Fibroblast of mammary gland (primary cell): Measurements from ENCODE around the gene CADM4.

Experiments
- DNase-seq: peaks from one replicate; pipeline ENCODE4 v3.0.0-alpha.2; 2010; ENCODE audit warnings: low read depth
- H3K4me3 ChIP-seq: 2 replicates; pipeline ENCODE4 v1.5.1; 2011; ENCODE audit warnings: low read depth, mild to moderate bottlenecking, low read length, moderate library complexity; ENCODE audit not compliant: control insufficient read depth
- TF ChIP-seq, protein P1 (sequence below): conservative IDR thresholded peaks from 2 replicates; pipeline ENCODE4 v1.5.1; 2011; ENCODE audit warnings: low read depth, low read length, inconsistent platforms; ENCODE audit not compliant: control insufficient read depth, insufficient read depth

Gene CADM4

DNA sequence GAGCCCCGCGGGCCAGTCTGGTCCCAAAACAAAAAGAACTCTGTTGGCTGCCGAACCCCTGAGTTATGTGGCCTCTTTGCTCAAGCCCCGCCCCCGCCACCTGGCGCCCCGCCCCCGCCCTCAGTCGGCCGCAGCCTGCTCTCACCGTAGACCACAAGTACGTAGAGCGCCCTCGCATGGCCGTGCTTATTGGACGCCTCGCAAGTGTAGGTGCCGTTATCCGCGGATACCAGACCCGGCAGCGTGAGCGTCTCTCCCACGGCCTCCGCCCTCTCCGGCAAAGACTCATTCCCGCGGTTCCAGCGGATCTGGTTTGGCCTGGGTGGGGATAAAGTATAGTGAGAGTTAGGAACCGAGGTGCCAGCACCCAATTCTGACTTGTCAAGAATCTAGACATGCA is 14.7 kb downstream of the CADM4 start:
- TF ChIP-seq, protein P1, sequence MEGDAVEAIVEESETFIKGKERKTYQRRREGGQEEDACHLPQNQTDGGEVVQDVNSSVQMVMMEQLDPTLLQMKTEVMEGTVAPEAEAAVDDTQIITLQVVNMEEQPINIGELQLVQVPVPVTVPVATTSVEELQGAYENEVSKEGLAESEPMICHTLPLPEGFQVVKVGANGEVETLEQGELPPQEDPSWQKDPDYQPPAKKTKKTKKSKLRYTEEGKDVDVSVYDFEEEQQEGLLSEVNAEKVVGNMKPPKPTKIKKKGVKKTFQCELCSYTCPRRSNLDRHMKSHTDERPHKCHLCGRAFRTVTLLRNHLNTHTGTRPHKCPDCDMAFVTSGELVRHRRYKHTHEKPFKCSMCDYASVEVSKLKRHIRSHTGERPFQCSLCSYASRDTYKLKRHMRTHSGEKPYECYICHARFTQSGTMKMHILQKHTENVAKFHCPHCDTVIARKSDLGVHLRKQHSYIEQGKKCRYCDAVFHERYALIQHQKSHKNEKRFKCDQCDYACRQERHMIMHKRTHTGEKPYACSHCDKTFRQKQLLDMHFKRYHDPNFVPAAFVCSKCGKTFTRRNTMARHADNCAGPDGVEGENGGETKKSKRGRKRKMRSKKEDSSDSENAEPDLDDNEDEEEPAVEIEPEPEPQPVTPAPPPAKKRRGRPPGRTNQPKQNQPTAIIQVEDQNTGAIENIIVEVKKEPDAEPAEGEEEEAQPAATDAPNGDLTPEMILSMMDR, result peak; percentile 17
- no peak overlapping the region for H3K4me3 ChIP-seq
- peak; percentile 61 for DNase-seq

DNA sequence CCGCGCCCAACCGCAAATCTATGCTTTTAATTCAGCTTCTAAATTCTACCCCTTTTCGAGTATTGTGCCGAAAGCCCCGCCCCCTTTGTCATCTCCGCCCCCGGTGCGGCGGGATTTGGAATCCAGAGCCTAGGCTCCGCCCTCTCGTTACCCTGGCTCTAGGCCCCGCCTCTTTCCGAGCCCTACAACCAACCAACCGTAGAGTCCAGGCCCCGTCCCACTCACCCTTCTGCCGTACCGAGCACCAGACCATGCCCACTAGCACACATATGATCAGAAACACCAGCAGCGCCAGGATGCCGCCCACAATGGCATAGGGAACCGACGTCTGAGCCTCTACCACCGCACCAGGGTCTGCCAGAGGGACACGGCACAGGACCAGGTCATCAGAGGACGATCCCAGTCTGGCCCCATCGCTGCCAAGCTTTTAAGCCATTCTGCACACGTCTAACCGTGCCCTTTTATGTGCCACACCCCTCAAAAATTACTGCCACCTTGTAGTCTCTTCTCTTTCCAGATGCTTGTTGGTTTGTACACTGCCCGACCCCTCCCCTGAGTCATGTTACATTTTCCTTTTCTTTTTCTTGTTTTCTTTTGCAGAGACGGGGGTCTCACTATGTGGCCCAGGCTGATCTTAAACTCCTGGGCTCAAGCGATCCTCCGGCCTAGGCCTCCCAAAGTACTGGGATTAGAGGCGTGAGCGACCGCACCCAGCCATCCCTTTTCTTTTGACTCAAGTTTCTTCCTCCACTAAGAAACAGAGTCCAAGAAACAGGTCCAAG is 15.6 kb downstream of the CADM4 start:
- H3K4me3 ChIP-seq, result no peak overlapping the region
- TF ChIP-seq, protein P1, result no peak
- DNase-seq, result no peak

DNA sequence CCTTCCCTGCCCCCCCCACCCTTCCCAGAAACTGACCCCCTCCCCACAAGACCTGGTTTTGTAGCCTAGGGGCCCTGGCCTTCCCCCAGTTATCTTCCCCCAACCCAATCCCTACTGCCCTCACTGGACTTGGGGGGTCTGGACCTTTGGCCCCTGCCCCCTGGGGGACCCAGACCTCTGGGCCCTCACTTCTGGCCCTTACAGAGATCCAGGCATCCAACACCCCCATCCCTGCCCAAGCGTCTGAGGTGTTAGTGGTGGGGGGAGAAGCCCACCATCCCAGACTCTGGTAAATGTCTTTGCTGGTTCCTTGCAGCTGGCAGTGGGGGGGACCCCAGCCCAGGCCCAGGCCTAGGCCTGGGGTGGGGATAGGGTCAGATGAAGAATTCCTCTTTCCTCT is 16.7 kb downstream of the CADM4 start:
- TF ChIP-seq, protein P1, result no peak
- no peak overlapping the region for H3K4me3 ChIP-seq
- no peak for DNase-seq

DNA sequence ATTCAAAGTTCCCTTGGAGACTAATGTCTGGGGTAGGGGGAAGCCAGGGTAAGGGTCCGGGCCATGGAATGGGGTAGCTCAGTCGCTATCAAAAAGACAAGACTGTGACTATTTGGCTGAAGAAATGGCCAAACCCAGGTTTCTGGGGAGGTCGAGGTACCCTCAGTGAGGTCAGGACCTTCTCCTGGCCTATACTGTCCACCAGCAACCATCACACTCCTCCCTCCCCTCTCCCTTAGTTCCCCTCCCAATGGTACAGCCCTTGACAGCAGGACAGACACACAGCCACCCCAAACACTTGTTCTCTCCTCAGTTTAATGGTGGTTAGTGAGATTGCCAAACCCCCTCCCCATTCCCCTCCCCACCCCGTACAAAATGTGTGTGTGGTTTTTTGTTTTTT is 17.6 kb downstream of the CADM4 start:
- no peak overlapping the region for H3K4me3 ChIP-seq
- TF ChIP-seq, protein P1, result no peak
- no peak for DNase-seq

DNA sequence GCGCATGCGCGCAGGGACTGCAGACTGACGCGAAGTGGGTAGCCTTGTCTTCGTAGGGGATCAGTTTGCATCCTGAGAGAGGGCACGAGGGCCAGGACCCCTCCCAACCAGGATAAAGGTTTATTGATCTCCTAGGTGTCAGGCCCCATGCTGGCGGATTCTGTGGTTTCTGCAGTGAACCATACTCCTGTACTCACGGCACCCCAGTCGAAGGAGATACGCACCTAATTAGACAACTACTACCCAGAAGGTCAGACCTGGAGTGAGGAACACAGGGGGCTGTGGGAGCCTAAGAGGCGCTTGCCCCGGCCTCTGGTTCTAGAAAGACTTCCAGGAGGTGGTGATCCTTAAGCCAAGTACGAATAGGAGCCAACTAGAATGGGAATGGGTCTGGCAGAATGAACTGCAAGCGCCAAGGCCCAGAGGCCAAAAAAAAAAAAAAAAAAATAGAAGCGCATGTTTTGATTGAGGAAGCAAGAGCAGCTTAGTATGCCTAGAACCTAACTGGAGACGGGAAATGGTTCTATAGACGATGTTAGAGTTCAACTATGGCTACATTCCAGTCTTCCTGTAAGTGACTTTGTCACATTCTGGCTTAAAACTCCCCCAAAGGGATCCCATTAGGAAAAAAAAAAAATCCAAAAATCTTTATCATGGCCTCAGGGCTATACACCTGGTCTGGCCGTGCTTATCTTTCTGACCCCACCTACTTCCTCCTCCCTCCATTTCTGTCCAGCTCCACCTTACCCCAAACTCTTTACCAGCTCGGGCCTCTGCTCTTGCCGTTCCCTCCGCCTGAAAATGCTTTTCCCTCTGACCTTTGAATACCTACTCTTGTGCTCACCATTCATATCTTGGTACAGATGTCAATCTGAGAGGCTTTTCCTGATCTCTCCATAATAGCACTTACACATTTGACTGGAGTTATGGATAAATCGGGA is 19.3 kb downstream of the CADM4 start:
- DNase-seq, result no peak

More for the DNA sequence above, 19.3 kb downstream of the CADM4 start:
- TF ChIP-seq, protein P1, result no peak
- H3K4me3 ChIP-seq, result peak overlapping the region; percentile 87
